WTC11 (cell line): Measurements from ENCODE around the gene TMEM151A. TPM values are rescaled to one million over a fixed set of nuclear protein-coding genes. Genes with fewer than 3 reads are reported as not detected.

Experiments used
- ATAC-seq: fragments of 200-7000 bp; cut with Tn5 transposase; 2 replicates; pipeline ENCODE4 v1.10.0; 2021; ENCODE audit warnings: mild to moderate bottlenecking, moderate library complexity
- Bru-seq: library from RNA; stranded (reverse); fragments of 400-500 nt; gene quantifications from one replicate; lab custom pipeline; 2021; lab: Mats Ljungman, UMichigan
- CTCF ChIA-PET: fragments of 300-600 bp; sonication (Branson Sonifier 250); formaldehyde crosslinking; loops from one replicate; lab custom pipeline; 2021; ENCODE audit warnings: antibody characterized with exemption; lab: Charles Lee
- POLR2A ChIA-PET: fragments of 350-600 bp; sonication (Branson Sonifier 250); formaldehyde crosslinking; loops from one replicate; lab custom pipeline; 2021; ENCODE audit warnings: antibody characterized with exemption; lab: Charles Lee
- DNase-seq: peaks from one replicate; pipeline ENCODE4 v3.0.0; 2021; ENCODE audit warnings: low spot score
- H3K27ac Mint-ChIP-seq: 2 replicates; pipeline ENCODE4 v1.8.0; 2021; ENCODE audit warnings: mixed read lengths
- H3K27me3 Mint-ChIP-seq: 2 replicates; pipeline ENCODE4 v1.8.0; 2021; ENCODE audit warnings: low read depth, mild to moderate bottlenecking, moderate library complexity, mixed read lengths
- H3K36me3 Mint-ChIP-seq: 2 replicates; pipeline ENCODE4 v1.8.0; 2021; ENCODE audit warnings: mixed read lengths
- H3K4me1 Mint-ChIP-seq: 2 replicates; pipeline ENCODE4 v1.8.0; 2022; ENCODE audit warnings: mixed read lengths
- H3K4me3 Mint-ChIP-seq: 2 replicates; pipeline ENCODE4 v1.8.0; 2021; ENCODE audit warnings: mild to moderate bottlenecking, moderate library complexity, mixed read lengths
- H3K9me3 Mint-ChIP-seq: 2 replicates; pipeline ENCODE4 v1.8.0; 2021; ENCODE audit warnings: mixed read lengths
- AR ChIP-seq: fragments of 250-450 bp; sonication (Bioruptor Pico); IDR thresholded peaks from 2 replicates; pipeline ENCODE4 v1.9.0; 2021; ENCODE audit warnings: mild to moderate bottlenecking
- ARID4B ChIP-seq: sonication (generic); formaldehyde crosslinking; IDR thresholded peaks from 2 replicates; pipeline ENCODE4 v1.8.0; 2023; ENCODE audit warnings: missing genetic modification reagents, mild to moderate bottlenecking, borderline replicate concordance
- EMX1 ChIP-seq: fragments of 250-450 bp; sonication (Bioruptor Pico); IDR thresholded peaks from 2 replicates; pipeline ENCODE4 v1.8.0; 2021; ENCODE audit warnings: mild to moderate bottlenecking
- HMGXB4 ChIP-seq: sonication (generic); formaldehyde crosslinking; IDR thresholded peaks from 2 replicates; pipeline ENCODE4 v1.8.1; 2023; ENCODE audit warnings: mild to moderate bottlenecking, moderate library complexity, missing genetic modification reagents
- MLX ChIP-seq: sonication (generic); formaldehyde crosslinking; IDR thresholded peaks from 2 replicates; pipeline ENCODE4 v1.8.1; 2023; ENCODE audit warnings: mild to moderate bottlenecking, missing genetic modification reagents, moderate library complexity
- PRDM15 ChIP-seq: sonication (generic); formaldehyde crosslinking; IDR thresholded peaks from 2 replicates; pipeline ENCODE4 v1.8.0; 2022; ENCODE audit warnings: missing genetic modification reagents
- SMAD3 ChIP-seq: sonication (generic); formaldehyde crosslinking; IDR thresholded peaks from 2 replicates; pipeline ENCODE4 v1.8.0; 2022; ENCODE audit warnings: missing genetic modification reagents, mild to moderate bottlenecking, borderline replicate concordance
- ZNF138 ChIP-seq: sonication (generic); formaldehyde crosslinking; conservative IDR thresholded peaks from 2 replicates; pipeline ENCODE4 v1.8.1; 2022; ENCODE audit warnings: mild to moderate bottlenecking, moderate library complexity, missing genetic modification reagents
- ZNF317 ChIP-seq: sonication (generic); formaldehyde crosslinking; IDR thresholded peaks from 2 replicates; pipeline ENCODE4 v1.8.1; 2023; ENCODE audit warnings: low read depth, mild to moderate bottlenecking, moderate library complexity, missing genetic modification reagents, borderline replicate concordance
- ZNF396 ChIP-seq: fragments of 250-450 bp; sonication (Bioruptor Pico); IDR thresholded peaks from 2 replicates; pipeline ENCODE4 v1.8.0; 2021; ENCODE audit warnings: mild to moderate bottlenecking, moderate library complexity, borderline replicate concordance
- ZNF416 ChIP-seq: fragments of 250-450 bp; sonication (Bioruptor Pico); IDR thresholded peaks from 2 replicates; pipeline ENCODE4 v1.9.0; 2021; ENCODE audit warnings: mild to moderate bottlenecking, inconsistent platforms
- ZSCAN18 ChIP-seq: fragments of 250-450 bp; sonication (Bioruptor Pico); IDR thresholded peaks from 2 replicates; pipeline ENCODE4 v2.1.2; 2022; ENCODE audit warnings: mild to moderate bottlenecking, moderate library complexity
- long read RNA-seq, 3 experiments: library from RNA in 1 of 3; library from capped mRNA in 1 of 3; library from polyadenylated mRNA in 1 of 3; unstranded in 2 of 3; stranded (forward) in 1 of 3; transcript quantifications; one replicate each; pipeline ENCODE4 v2.0.0, GENCODE V29; 2021
- total RNA-seq: library from RNA; stranded (reverse); gene quantifications from 3 replicates; pipeline ENCODE4 v1.2.3, GENCODE V29; 2021

TMEM151A gene
- total RNA-seq (2.2 to 2.3 TPM (median 2.3 TPM) in 3 replicates), Bru-seq, nascent RNA (percentile 27 among the genes with signal in this experiment)
- long read RNA-seq, experiment 1, transcript TMEM151A-201 (2 exons, 2,562 nt) = major isoform, 6 of 6 reads
- long read RNA-seq, experiment 1, partial matches to known transcripts = 0 of 6 reads
- long read RNA-seq, experiment 1, other reads (novel, unspliced or antisense) = 0 of 6 reads
- long read RNA-seq, experiment 2, partial matches to known transcripts = 1 of 4 reads
- long read RNA-seq, experiment 2, other reads (novel, unspliced or antisense) = 0 of 4 reads
- long read RNA-seq, experiment 3, partial matches to known transcripts = 0 of 1 reads
- long read RNA-seq, experiment 3, other reads (novel, unspliced or antisense) = 1 of 1 reads

- no peak for ATAC-seq
- Mint-ChIP-seq H3K4me3 (peak within 1 kb of the TSS; percentile 96), H3K27me3 (peaks cover 39% of the 10 kb centered on the region), H3K4me1 (peaks cover 20% of the 10 kb centered on the region), H3K36me3 (no peaks in the 10 kb centered on the region), H3K9me3 (no peaks in the 10 kb centered on the region), H3K27ac (no peak within 1 kb of the TSS)
- ChIA-PET POLR2A (interaction anchor here (0.7 to 1.4 kb wide), 2 partner anchors 11 to 21 kb away, joined by 3 to 4 read pairs; no protein-coding TSS in a partner anchor), CTCF (interaction anchor here (0.6 to 1.8 kb wide), 5 partner anchors 9 to 730 kb away, joined by 3 to 17 read pairs (median 5); partner anchors contain the start of gene CD248)
- DNase-seq = no peak
- no peak for TF ChIP-seq SMAD3 (CRISPR knock-in tag)
- TF ChIP-seq ZNF317 = no peak
- TF ChIP-seq ZNF138 (CRISPR knock-in tag) = no peak
- TF ChIP-seq AR (CRISPR knock-in tag) = no peak
- TF ChIP-seq ZSCAN18 (CRISPR knock-in tag) = no peak
- no peak for TF ChIP-seq EMX1 (CRISPR knock-in tag)
- TF ChIP-seq HMGXB4 (CRISPR knock-in tag) = no peak
- TF ChIP-seq ZNF396 (CRISPR knock-in tag) = no peak
Observed at GRCh38 chr11:66291706-66292542, at the start of gene TMEM151A. Gene TMEM151A (plus strand): TSS chr11:66291894. CDS start chr11:66292014, 120 bp downstream.

- CTCF ChIA-PET = interaction anchor here (0.9 to 1.5 kb wide), 2 partner anchors 20 to 69 kb away, joined by 5 to 9 read pairs; no protein-coding TSS in a partner anchor
- DNase-seq = no peak
- H3K36me3 Mint-ChIP-seq = peaks cover 2% of the 10 kb centered on the region; the same call in 1 of the 2 replicates
- H3K27ac Mint-ChIP-seq = no peak overlapping the region; the same call in 1 of the 2 replicates
- no peaks in the 10 kb centered on the region for H3K9me3 Mint-ChIP-seq
- POLR2A ChIA-PET = interaction anchor here (1.1 kb wide), 1 partner anchor 13 kb away, joined by 5 read pairs; no protein-coding TSS in a partner anchor
- no peaks in the 10 kb centered on the region for H3K27me3 Mint-ChIP-seq
- no peaks in the 10 kb centered on the region for H3K4me1 Mint-ChIP-seq
- H3K4me3 Mint-ChIP-seq = no peak overlapping the region
- ATAC-seq = no peak
- TF ChIP-seq PRDM15 (no peak), MLX (CRISPR knock-in tag) (no peak), ZSCAN18 (CRISPR knock-in tag) (no peak), ARID4B (no peak), ZNF416 (CRISPR knock-in tag) (no peak)
Observed at GRCh38 chr11:66242095-66242765, 49.5 kb upstream of the TMEM151A start.
